NAMALWA (cell line): ENCODE results near the gene FASTK.
"Not testable (repeated sequence)": the region's sequence is repeated elsewhere in the genome, so short reads cannot be mapped to it uniquely, and the experiment has no call there.

Experiments
- DNase-seq: peaks from one replicate; pipeline ENCODE4 v3.0.0-alpha.2; 2015; ENCODE audit warnings: low spot score

The FASTK gene

GRCh38 chr7:151027728-151028130 lies 52.9 kb downstream of the FASTK start:
- not testable (repeated sequence) for DNase-seq

GRCh38 chr7:151026771-151027727 lies 53.6 kb downstream of the FASTK start:
- not testable (repeated sequence) for DNase-seq
